Ishikawa (cell line): ENCODE results near the gene INPP5K.

Experiments used
- CEBPB ChIP-seq: IDR thresholded peaks from 2 replicates; pipeline ENCODE4 v1.6.1; 2012
- CREB1 ChIP-seq: IDR thresholded peaks from 2 replicates; pipeline ENCODE4 v1.6.1; 2012; ENCODE audit warnings: low read depth
- EGR1 ChIP-seq: IDR thresholded peaks from 2 replicates; pipeline ENCODE4 v1.6.1; 2012
- EP300 ChIP-seq: IDR thresholded peaks from 2 replicates; pipeline ENCODE4 v1.6.1; 2012; ENCODE audit warnings: borderline replicate concordance
- FOXM1 ChIP-seq: IDR thresholded peaks from 2 replicates; pipeline ENCODE4 v1.6.1; 2012; ENCODE audit warnings: low read depth, borderline replicate concordance
- NFIC ChIP-seq: IDR thresholded peaks from 2 replicates; pipeline ENCODE4 v1.6.1; 2012
- RAD21 ChIP-seq: IDR thresholded peaks from 2 replicates; pipeline ENCODE4 v1.6.1; 2012; ENCODE audit warnings: low read depth
- TAF1 ChIP-seq: IDR thresholded peaks from 2 replicates; pipeline ENCODE4 v1.6.1; 2012; ENCODE audit warnings: low read depth, mild to moderate bottlenecking
- TCF12 ChIP-seq: IDR thresholded peaks from 2 replicates; pipeline ENCODE4 v1.6.1; 2012; ENCODE audit warnings: low read depth
- TEAD4 ChIP-seq: IDR thresholded peaks from 2 replicates; pipeline ENCODE4 v1.6.1; 2012
- YY1 ChIP-seq: IDR thresholded peaks from 2 replicates; pipeline ENCODE4 v1.6.1; 2012; ENCODE audit warnings: low read depth
- ZBTB7A ChIP-seq: IDR thresholded peaks from 2 replicates; pipeline ENCODE4 v1.6.1; 2012; ENCODE audit warnings: low read depth
- TF ChIP-seq, protein P1 (sequence below): IDR thresholded peaks from 2 replicates; pipeline ENCODE4 v1.6.1; 2012
- TF ChIP-seq, protein P2 (sequence below): IDR thresholded peaks from 2 replicates; pipeline ENCODE4 v1.6.1; 2012
- TF ChIP-seq, protein P3 (sequence below): IDR thresholded peaks from 2 replicates; pipeline ENCODE4 v1.6.1; 2012; ENCODE audit warnings: low read depth, mild to moderate bottlenecking

Gene INPP5K

DNA sequence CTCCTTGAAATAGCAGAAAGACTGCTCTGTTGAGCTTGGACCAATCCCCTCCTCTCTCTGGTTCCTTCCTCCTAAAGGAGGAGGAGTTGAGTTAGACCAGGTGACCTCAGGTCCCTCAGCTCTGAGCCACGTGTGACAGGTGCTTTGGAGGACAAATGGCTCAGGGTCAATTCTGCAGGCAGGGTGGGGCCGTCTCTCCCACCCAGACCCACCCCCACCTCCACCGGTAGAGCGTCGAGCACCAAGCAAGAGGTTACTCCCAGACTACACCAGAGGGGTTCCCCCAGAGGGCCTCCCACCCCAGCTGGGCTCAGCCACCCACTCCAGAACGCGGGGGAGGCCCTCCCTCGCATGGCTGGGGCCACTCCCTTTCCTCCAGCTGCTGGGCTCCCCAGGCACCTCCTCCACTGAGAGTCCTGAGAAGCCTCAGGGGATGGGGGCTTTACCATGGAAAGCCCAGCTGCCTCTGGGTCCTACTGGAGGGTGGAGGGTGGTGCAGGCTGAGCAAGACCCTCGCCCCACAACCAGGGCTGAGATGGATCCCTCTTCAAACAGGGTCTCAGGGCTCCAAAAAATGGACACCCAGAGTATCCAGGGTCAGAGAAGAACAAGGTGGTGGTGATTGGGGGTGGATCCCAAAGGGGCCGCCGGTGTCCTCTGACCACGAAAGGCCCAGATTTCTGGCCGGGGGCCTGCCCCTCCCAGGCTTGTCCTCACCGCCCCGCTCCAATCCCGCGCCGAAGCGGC lies 31.6 kb downstream of the INPP5K start:
- TF ChIP-seq ZBTB7A: no peak; the same call in 1 of the 2 replicates
- no peak for TF ChIP-seq RAD21
- TF ChIP-seq EGR1: peak; percentile 92
- TF ChIP-seq EP300: peak; percentile 5; the same call in 1 of the 2 replicates
- TF ChIP-seq TEAD4: peak; percentile 47; the same call in 1 of the 2 replicates
- peak; percentile 27 for TF ChIP-seq TCF12
- TF ChIP-seq, protein P1, sequence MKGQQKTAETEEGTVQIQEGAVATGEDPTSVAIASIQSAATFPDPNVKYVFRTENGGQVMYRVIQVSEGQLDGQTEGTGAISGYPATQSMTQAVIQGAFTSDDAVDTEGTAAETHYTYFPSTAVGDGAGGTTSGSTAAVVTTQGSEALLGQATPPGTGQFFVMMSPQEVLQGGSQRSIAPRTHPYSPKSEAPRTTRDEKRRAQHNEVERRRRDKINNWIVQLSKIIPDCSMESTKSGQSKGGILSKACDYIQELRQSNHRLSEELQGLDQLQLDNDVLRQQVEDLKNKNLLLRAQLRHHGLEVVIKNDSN: peak; percentile 83
- no peak for TF ChIP-seq NFIC
- 0 out of 2 replicates have a peak, but pooled peaks have one; percentile 18 for TF ChIP-seq TAF1
- TF ChIP-seq, protein P2, sequence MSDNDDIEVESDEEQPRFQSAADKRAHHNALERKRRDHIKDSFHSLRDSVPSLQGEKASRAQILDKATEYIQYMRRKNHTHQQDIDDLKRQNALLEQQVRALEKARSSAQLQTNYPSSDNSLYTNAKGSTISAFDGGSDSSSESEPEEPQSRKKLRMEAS: peak; percentile 88
- no peak for TF ChIP-seq FOXM1
- TF ChIP-seq CREB1: no peak
- no peak for TF ChIP-seq YY1
- no peak for TF ChIP-seq CEBPB
- TF ChIP-seq, protein P3, sequence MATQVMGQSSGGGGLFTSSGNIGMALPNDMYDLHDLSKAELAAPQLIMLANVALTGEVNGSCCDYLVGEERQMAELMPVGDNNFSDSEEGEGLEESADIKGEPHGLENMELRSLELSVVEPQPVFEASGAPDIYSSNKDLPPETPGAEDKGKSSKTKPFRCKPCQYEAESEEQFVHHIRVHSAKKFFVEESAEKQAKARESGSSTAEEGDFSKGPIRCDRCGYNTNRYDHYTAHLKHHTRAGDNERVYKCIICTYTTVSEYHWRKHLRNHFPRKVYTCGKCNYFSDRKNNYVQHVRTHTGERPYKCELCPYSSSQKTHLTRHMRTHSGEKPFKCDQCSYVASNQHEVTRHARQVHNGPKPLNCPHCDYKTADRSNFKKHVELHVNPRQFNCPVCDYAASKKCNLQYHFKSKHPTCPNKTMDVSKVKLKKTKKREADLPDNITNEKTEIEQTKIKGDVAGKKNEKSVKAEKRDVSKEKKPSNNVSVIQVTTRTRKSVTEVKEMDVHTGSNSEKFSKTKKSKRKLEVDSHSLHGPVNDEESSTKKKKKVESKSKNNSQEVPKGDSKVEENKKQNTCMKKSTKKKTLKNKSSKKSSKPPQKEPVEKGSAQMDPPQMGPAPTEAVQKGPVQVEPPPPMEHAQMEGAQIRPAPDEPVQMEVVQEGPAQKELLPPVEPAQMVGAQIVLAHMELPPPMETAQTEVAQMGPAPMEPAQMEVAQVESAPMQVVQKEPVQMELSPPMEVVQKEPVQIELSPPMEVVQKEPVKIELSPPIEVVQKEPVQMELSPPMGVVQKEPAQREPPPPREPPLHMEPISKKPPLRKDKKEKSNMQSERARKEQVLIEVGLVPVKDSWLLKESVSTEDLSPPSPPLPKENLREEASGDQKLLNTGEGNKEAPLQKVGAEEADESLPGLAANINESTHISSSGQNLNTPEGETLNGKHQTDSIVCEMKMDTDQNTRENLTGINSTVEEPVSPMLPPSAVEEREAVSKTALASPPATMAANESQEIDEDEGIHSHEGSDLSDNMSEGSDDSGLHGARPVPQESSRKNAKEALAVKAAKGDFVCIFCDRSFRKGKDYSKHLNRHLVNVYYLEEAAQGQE: no peak

DNA sequence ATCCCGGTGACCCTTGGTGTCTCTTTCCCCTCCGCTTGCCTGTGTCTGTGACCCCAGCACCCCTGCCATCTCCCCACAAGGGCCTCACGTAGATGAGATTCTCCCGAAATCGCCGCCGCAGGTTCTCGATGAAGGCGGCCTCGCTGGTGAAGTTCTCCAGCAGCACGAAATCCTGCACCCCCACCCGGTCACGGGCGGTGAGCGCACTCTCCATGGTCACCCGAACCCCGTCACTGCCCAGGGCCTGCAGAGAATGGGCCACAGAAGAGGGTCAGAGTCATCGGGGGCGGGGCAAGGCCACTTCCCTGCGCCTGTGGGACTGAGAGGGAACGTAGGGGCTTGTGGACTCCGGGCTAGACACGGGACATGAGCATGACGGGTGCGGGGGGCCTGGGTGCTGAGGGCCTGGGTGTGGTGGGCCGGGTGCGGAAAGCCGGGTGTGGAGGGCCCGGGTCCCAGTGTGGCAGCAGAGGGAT lies 32.3 kb downstream of the INPP5K start:
- TF ChIP-seq CEBPB (no peak), CREB1 (no peak), NFIC (no peak), TCF12 (no peak), YY1 (no peak), FOXM1 (no peak)
- TF ChIP-seq, protein P2: no peak
- TF ChIP-seq, protein P1: no peak

DNA sequence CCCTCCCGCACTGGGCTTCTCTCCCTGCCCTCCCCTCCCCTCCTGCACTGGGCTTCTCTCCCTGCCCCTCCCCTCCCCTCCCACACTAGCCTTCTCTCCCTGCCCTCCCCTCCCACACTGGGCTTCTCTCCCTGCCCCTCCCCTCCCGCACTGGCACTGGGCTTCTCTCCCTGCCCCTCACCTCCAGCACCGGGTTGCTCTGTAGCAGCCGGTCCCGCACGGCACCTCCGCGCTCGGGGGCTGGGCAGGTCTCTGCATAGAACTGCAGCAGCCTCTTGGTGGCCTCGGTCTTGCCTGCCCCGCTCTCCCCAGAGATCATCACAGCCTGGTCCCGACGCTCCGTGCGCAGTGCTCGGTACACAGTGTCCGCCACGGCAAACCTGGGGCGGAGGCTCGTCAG lies 33.7 kb downstream of the INPP5K start:
- TF ChIP-seq, protein P2: no peak
- TF ChIP-seq CEBPB: no peak
- TF ChIP-seq YY1: no peak
- no peak for TF ChIP-seq CREB1
- TF ChIP-seq TCF12: no peak
- TF ChIP-seq EGR1: no peak
- TF ChIP-seq, protein P3: no peak
- no peak for TF ChIP-seq NFIC
- no peak for TF ChIP-seq RAD21
- no peak for TF ChIP-seq TEAD4

DNA sequence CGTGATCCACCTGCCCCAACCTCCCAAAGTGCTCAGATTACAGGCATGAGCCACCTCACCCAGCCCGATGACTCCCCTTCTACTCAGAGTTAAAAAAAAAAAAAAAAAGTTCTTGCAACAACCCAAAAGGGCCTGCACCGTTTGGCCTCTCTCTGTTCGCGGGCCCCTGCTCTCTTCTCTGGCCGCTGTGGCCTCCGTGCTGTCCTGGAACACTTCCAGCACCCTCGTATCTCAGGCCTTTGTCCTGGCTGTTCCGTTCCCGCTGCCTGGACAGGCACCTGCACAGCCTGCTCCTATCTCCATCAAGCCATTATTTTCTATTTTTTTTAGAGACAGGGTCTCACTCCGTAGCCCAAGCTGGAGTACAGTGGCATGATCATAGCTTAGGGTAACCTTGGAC lies 34.7 kb downstream of the INPP5K start:
- TF ChIP-seq ZBTB7A (no peak), NFIC (no peak), YY1 (no peak), CEBPB (no peak), CREB1 (no peak), TEAD4 (no peak), RAD21 (no peak), TCF12 (no peak), EGR1 (no peak), EP300 (no peak), TAF1 (no peak), FOXM1 (no peak)
- TF ChIP-seq, protein P2: no peak
- TF ChIP-seq, protein P1: no peak
- TF ChIP-seq, protein P3: no peak
